GM12892 (cell line): ENCODE data around the gene AFAP1L1.

Experiments used
- POLR2A ChIP-seq: IDR thresholded peaks from 2 replicates; pipeline ENCODE4 v1.6.1; 2011; ENCODE audit warnings: low read depth, low read length, control low read depth
- POLR2AphosphoS5 ChIP-seq: IDR thresholded peaks from 2 replicates; pipeline ENCODE4 v1.6.1; 2011; ENCODE audit warnings: low read depth, low read length, control low read depth
- TAF1 ChIP-seq: IDR thresholded peaks from 2 replicates; pipeline ENCODE4 v1.6.1; 2011; ENCODE audit warnings: low read depth, mild to moderate bottlenecking, control low read depth, low read length, borderline replicate concordance

GRCh38 chr5:149268928-149269557 is 2.6 kb upstream of the AFAP1L1 start:
- TF ChIP-seq POLR2A: no peak
- TF ChIP-seq POLR2AphosphoS5: no peak
- no peak for TF ChIP-seq TAF1
